K562 (cell line): ENCODE results near the gene EGFL7. TPM values are rescaled to one million over a fixed set of nuclear protein-coding genes. Genes with fewer than 3 reads are reported as not detected.
A peak's percentile ranks its signal among the peaks of the same experiment; 100 is the strongest.

Source experiments
- HDGF ChIP-seq: fragments of 450-650 bp; IDR thresholded peaks from 2 replicates; pipeline ENCODE4 v1.6.1; 2016
- L3MBTL2 ChIP-seq: fragments of 450-650 bp; IDR thresholded peaks from 2 replicates; pipeline ENCODE4 v1.6.1; 2016; ENCODE audit warnings: mild to moderate bottlenecking, moderate library complexity
- MEF2D ChIP-seq: conservative IDR thresholded peaks from 2 replicates; pipeline ENCODE4 v1.6.1; 2016; ENCODE audit warnings: low read depth, missing genetic modification characterization, missing compliant biosample characterization
- NFIC ChIP-seq: fragments of 450-650 bp; IDR thresholded peaks from 2 replicates; pipeline ENCODE4 v1.6.1; 2017; ENCODE audit warnings: mild to moderate bottlenecking, inconsistent platforms
- ZNF232 ChIP-seq: sonication (generic); formaldehyde crosslinking; IDR thresholded peaks from 2 replicates; pipeline ENCODE4 v1.8.0; 2022; ENCODE audit warnings: mild to moderate bottlenecking, missing genetic modification reagents
- polyA plus RNA-seq, 8 experiments: library from polyadenylated mRNA; depleted of rRNA in 4 of 8; stranded (reverse) in 5 of 8; unstranded in 3 of 8; fragments of >200 nt; fragmentation: Nextera tagmentation in 2 of 8; fragmentation: Illumina TruSeq in 1 of 8; extraction: Ambion mirVana in 2 of 8; extraction: Trizol in 1 of 8; gene quantifications; 2 replicates each; pipeline versions ENCODE4 v1.2.1 to v1.2.3, GENCODE V29; 2011 to 2014; ENCODE audit warnings: inconsistent platforms in 1 of 8, missing spikeins in 1 of 8
- total RNA-seq, 7 experiments: library from RNA; depleted of rRNA in 6 of 7; stranded (reverse); fragments of >200 nt in 6 of 7; fragmentation: Illumina TruSeq in 2 of 7; extraction: Trizol in 2 of 7; gene quantifications; 2 replicates each; pipeline versions ENCODE4 v1.2.1 to v1.2.3, GENCODE V29; 2011 to 2021; ENCODE audit warnings: low replicate concordance in 1 of 7
- TF ChIP-seq, protein P1 (sequence below): sonication (generic); formaldehyde crosslinking; IDR thresholded peaks from 2 replicates; pipeline ENCODE4 v1.8.1; 2023; ENCODE audit warnings: mild to moderate bottlenecking, missing genetic modification reagents
- TF ChIP-seq, protein P2 (sequence below): sonication (generic); formaldehyde crosslinking; IDR thresholded peaks from 2 replicates; pipeline ENCODE4 v1.8.0; 2022; ENCODE audit warnings: mild to moderate bottlenecking, missing genetic modification reagents
- TF ChIP-seq, protein P3 (sequence below), 2 experiments: fragments of 450-650 bp; formaldehyde crosslinking in 1 of 2; IDR thresholded peaks; 2 replicates each; pipeline versions ENCODE4 v1.4.0 to v1.6.1; 2014 to 2020; ENCODE audit warnings: mild to moderate bottlenecking in 2 of 2, borderline replicate concordance in 1 of 2, low read depth in 1 of 2
- TF ChIP-seq, protein P4 (sequence below), 2 experiments: fragments of 250-450 bp in 1 of 2; fragments of 450-650 bp in 1 of 2; sonication (Bioruptor Pico) in 1 of 2; IDR thresholded peaks; 2 replicates each; pipeline versions ENCODE4 v1.6.1 to v1.8.0; 2016 to 2021; ENCODE audit warnings: mild to moderate bottlenecking in 2 of 2, moderate library complexity in 2 of 2, missing compliant biosample characterization in 1 of 2, missing genetic modification characterization in 1 of 2
- TF ChIP-seq, protein P5 (sequence below): sonication (generic); formaldehyde crosslinking; IDR thresholded peaks from 2 replicates; pipeline ENCODE4 v1.8.0; 2022; ENCODE audit warnings: mild to moderate bottlenecking, low read depth, missing genetic modification reagents
- TF ChIP-seq, protein P6 (sequence below), 3 experiments: IDR thresholded peaks in 2 of 3; conservative IDR thresholded peaks in 1 of 3; 2 replicates each; pipeline ENCODE4 v1.5.1; 2011 to 2012; ENCODE audit warnings: low read length in 3 of 3, mild to moderate bottlenecking in 3 of 3, control low read depth in 2 of 3, improper control_type of control experiment in 1 of 3, inconsistent platforms in 1 of 3, low read depth in 1 of 3, mixed read lengths in 1 of 3, moderate library complexity in 1 of 3; ENCODE audit not compliant: insufficient read depth in 2 of 3

Gene EGFL7
- total and polyA plus RNA-seq, 9 of the 15 experiments (the other 6 are each of a cell fraction or from before 2014, with no cell fraction given) = 1.5 to 286 (median 55.5) TPM

DNA sequence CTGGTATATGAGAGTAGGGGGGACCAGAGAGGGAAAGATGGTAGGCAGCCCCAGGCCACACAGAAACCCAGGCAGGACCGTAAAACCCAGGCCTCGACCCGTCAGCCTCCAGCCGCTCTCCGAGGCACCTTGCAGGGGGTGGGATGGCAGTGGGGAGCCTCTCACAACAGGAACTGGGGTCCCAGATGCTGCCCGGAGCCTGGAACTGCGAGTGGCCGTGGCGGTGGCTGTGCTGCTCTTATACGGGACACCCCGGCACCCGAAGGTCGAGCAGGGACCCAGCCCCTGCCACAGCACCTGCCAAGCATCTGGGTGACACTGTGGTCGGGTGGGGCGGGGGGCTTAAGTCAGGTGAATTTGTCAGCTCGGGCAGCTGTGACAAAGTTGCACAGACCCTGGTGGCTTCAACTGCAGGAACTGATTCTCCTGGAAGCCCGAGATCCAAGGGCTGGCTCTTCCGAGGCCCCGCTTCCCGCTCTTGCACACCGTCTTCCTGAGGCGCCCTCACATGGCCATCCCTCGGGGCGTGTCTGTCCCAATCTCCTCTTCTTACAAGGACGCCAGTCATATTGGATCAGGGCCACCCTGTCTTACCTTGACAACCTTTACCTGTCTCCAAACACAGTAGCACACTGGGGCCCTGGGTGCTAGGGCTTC lies 47.6 kb upstream of the EGFL7 start (continued):
- TF ChIP-seq, protein P1, sequence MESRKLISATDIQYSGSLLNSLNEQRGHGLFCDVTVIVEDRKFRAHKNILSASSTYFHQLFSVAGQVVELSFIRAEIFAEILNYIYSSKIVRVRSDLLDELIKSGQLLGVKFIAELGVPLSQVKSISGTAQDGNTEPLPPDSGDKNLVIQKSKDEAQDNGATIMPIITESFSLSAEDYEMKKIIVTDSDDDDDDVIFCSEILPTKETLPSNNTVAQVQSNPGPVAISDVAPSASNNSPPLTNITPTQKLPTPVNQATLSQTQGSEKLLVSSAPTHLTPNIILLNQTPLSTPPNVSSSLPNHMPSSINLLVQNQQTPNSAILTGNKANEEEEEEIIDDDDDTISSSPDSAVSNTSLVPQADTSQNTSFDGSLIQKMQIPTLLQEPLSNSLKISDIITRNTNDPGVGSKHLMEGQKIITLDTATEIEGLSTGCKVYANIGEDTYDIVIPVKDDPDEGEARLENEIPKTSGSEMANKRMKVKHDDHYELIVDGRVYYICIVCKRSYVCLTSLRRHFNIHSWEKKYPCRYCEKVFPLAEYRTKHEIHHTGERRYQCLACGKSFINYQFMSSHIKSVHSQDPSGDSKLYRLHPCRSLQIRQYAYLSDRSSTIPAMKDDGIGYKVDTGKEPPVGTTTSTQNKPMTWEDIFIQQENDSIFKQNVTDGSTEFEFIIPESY (CRISPR knock-in tag) = 0 out of 2 replicates have a peak, but pooled peaks have one; percentile 31
- 0 out of 2 replicates have a peak, but pooled peaks have one; percentile 14 for TF ChIP-seq HDGF
- 0 out of 2 replicates have a peak, but pooled peaks have one; percentile 15 for TF ChIP-seq MEF2D (tag)
- TF ChIP-seq, protein P2, sequence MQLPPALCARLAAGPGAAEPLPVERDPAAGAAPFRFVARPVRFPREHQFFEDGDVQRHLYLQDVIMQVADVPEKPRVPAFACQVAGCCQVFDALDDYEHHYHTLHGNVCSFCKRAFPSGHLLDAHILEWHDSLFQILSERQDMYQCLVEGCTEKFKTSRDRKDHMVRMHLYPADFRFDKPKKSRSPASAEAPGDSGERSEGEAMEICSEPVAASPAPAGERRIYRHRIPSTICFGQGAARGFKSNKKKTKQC (CRISPR knock-in tag) = no peak
- TF ChIP-seq NFIC = no peak
- TF ChIP-seq, protein P3, sequence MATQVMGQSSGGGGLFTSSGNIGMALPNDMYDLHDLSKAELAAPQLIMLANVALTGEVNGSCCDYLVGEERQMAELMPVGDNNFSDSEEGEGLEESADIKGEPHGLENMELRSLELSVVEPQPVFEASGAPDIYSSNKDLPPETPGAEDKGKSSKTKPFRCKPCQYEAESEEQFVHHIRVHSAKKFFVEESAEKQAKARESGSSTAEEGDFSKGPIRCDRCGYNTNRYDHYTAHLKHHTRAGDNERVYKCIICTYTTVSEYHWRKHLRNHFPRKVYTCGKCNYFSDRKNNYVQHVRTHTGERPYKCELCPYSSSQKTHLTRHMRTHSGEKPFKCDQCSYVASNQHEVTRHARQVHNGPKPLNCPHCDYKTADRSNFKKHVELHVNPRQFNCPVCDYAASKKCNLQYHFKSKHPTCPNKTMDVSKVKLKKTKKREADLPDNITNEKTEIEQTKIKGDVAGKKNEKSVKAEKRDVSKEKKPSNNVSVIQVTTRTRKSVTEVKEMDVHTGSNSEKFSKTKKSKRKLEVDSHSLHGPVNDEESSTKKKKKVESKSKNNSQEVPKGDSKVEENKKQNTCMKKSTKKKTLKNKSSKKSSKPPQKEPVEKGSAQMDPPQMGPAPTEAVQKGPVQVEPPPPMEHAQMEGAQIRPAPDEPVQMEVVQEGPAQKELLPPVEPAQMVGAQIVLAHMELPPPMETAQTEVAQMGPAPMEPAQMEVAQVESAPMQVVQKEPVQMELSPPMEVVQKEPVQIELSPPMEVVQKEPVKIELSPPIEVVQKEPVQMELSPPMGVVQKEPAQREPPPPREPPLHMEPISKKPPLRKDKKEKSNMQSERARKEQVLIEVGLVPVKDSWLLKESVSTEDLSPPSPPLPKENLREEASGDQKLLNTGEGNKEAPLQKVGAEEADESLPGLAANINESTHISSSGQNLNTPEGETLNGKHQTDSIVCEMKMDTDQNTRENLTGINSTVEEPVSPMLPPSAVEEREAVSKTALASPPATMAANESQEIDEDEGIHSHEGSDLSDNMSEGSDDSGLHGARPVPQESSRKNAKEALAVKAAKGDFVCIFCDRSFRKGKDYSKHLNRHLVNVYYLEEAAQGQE (IDR thresholded peaks at IDR 0.05; ENCODE audit: borderline replicate concordance) = peak; percentile 34; the same call in 1 of the 2 replicates
- TF ChIP-seq, protein P3 (CRISPR knock-in tag; IDR thresholded peaks at IDR 0.05; ENCODE audit: low read depth) = no peak
- TF ChIP-seq, protein P4, sequence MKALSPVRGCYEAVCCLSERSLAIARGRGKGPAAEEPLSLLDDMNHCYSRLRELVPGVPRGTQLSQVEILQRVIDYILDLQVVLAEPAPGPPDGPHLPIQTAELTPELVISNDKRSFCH (CRISPR knock-in tag; IDR thresholded peaks at IDR 0.05) = no peak
- TF ChIP-seq, protein P4 (tag; IDR thresholded peaks at IDR 0.05) = peak; percentile 73
- TF ChIP-seq, protein P5, sequence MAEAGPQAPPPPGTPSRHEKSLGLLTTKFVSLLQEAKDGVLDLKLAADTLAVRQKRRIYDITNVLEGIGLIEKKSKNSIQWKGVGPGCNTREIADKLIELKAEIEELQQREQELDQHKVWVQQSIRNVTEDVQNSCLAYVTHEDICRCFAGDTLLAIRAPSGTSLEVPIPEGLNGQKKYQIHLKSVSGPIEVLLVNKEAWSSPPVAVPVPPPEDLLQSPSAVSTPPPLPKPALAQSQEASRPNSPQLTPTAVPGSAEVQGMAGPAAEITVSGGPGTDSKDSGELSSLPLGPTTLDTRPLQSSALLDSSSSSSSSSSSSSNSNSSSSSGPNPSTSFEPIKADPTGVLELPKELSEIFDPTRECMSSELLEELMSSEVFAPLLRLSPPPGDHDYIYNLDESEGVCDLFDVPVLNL (CRISPR knock-in tag) = 0 out of 2 replicates have a peak, but pooled peaks have one; percentile 67
- TF ChIP-seq, protein P6, sequence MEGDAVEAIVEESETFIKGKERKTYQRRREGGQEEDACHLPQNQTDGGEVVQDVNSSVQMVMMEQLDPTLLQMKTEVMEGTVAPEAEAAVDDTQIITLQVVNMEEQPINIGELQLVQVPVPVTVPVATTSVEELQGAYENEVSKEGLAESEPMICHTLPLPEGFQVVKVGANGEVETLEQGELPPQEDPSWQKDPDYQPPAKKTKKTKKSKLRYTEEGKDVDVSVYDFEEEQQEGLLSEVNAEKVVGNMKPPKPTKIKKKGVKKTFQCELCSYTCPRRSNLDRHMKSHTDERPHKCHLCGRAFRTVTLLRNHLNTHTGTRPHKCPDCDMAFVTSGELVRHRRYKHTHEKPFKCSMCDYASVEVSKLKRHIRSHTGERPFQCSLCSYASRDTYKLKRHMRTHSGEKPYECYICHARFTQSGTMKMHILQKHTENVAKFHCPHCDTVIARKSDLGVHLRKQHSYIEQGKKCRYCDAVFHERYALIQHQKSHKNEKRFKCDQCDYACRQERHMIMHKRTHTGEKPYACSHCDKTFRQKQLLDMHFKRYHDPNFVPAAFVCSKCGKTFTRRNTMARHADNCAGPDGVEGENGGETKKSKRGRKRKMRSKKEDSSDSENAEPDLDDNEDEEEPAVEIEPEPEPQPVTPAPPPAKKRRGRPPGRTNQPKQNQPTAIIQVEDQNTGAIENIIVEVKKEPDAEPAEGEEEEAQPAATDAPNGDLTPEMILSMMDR (IDR thresholded peaks at IDR 0.05 in 2 of 3, conservative IDR thresholded peaks at IDR 0.05 in 1 of 3; ENCODE audit: insufficient read depth in 2 of 3, low read depth in 1 of 3, low read length in 3 of 3) = peak; percentile 16 to 47 (median 37); a peak in 3 of 6 replicates
- 0 out of 2 replicates have a peak, but pooled peaks have one; percentile 53 for TF ChIP-seq ZNF232 (CRISPR knock-in tag)
- peak; percentile 90 for TF ChIP-seq L3MBTL2
